ENCODE measurements around the gene SPECC1.

- TF ChIP-seq CTCF (IDR thresholded peaks at IDR 0.05) (no peak), FOXP1 (CRISPR knock-in tag; IDR thresholded peaks at IDR 0.05; ENCODE audit: borderline replicate concordance) (no peak), NFE2L1 (CRISPR knock-in tag; IDR thresholded peaks at IDR 0.05) (no peak)
Measured at GRCh38 chr17:20213449-20213848, 204.3 kb downstream of the SPECC1 start.
